ENCODE data around the gene NDUFS1. TPM values are rescaled to one million over a fixed set of nuclear protein-coding genes. Genes with fewer than 3 reads are reported as not detected.

Gene NDUFS1
- total RNA-seq, 2 experiments from 2014 or later, result 73.4 to 116 TPM

- intact Hi-C loops (cut with micrococcal nuclease; ENCODE audit: unreplicated experiment), result no loop called here
- TF ChIP-seq, protein P1, sequence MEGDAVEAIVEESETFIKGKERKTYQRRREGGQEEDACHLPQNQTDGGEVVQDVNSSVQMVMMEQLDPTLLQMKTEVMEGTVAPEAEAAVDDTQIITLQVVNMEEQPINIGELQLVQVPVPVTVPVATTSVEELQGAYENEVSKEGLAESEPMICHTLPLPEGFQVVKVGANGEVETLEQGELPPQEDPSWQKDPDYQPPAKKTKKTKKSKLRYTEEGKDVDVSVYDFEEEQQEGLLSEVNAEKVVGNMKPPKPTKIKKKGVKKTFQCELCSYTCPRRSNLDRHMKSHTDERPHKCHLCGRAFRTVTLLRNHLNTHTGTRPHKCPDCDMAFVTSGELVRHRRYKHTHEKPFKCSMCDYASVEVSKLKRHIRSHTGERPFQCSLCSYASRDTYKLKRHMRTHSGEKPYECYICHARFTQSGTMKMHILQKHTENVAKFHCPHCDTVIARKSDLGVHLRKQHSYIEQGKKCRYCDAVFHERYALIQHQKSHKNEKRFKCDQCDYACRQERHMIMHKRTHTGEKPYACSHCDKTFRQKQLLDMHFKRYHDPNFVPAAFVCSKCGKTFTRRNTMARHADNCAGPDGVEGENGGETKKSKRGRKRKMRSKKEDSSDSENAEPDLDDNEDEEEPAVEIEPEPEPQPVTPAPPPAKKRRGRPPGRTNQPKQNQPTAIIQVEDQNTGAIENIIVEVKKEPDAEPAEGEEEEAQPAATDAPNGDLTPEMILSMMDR (conservative IDR thresholded peaks at IDR 0.05; ENCODE audit: low read length), result no peak
- no peak for TF ChIP-seq EZH2phosphoT487 (IDR thresholded peaks at IDR 0.05; ENCODE audit: borderline replicate concordance, low read depth, low read length)
- Histone ChIP-seq H4K20me1 (ENCODE audit: insufficient read depth, low read length) (no peaks in the 10 kb centered on the region), H3K9me2 (ENCODE audit: insufficient read depth, low read length) (no peaks in the 10 kb centered on the region), H3K4me3 (ENCODE audit: low read depth, low read length, poor library complexity, severe bottlenecking) (no peak overlapping the region), H3K36me3 (ENCODE audit: insufficient read depth, low read length) (peaks cover 10% of the 10 kb centered on the region), H3K79me2 (ENCODE audit: insufficient read depth, low read depth, low read length) (peaks cover 49% of the 10 kb centered on the region), H3K4me2 (ENCODE audit: low read length) (no peak overlapping the region), H3K4me1 (ENCODE audit: insufficient read depth, low read length, poor library complexity, severe bottlenecking) (no peaks in the 10 kb centered on the region), H3K27ac (ENCODE audit: low read depth, low read length, poor library complexity, severe bottlenecking) (no peak overlapping the region), H2AFZ (ENCODE audit: low read length) (no peak overlapping the region), H3K9me3 (ENCODE audit: low read length) (no peaks in the 10 kb centered on the region)
- BruUV-seq (replicated peaks), result no TSS peak
- ChIA-PET POLR2A (interaction anchor here (0.8 to 0.9 kb wide), 2 partner anchors 12 to 16 kb away, joined by 4 read pairs; no protein-coding TSS in a partner anchor), CTCF (ENCODE audit: unreplicated experiment) (no interaction called here)
- DNase-seq (ENCODE audit: low spot score), result no peak
Observed at GRCh38 chr2:206071807-206072206, 87.4 kb downstream of the NDUFS1 start.

DNA sequence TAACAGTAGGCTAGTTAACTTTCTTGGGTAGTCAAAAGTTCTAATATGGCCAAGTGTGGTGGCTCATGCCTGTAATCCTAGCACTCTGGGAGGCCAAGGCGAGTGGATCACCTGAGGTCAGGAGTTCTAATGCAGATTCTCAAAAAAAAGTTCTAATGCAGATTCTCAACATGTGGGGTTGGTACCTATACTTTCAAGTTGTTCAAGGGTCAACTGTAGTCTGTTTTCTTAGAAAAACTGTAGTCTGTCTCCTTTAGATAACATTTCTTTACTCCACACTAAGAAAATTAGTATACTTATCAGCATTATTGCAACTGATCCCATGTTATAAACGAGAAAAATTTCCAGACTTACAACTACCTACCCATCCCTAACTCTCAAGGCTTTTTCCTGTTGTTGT is 89.8 kb downstream of the NDUFS1 start:
- intact Hi-C loops (cut with micrococcal nuclease; ENCODE audit: unreplicated experiment), result no loop called here
- DNase-seq (ENCODE audit: low spot score), result no peak
- no peak overlapping the region for H3K4me3 ChIP-seq (ENCODE audit: low read depth, low read length, poor library complexity, severe bottlenecking)
- H3K79me2 ChIP-seq (ENCODE audit: insufficient read depth, low read depth, low read length), result peaks cover 50% of the 10 kb centered on the region
- no peaks in the 10 kb centered on the region for H4K20me1 ChIP-seq (ENCODE audit: insufficient read depth, low read length)
- no peak overlapping the region for H2AFZ ChIP-seq (ENCODE audit: low read length)
- no peaks in the 10 kb centered on the region for H3K9me3 ChIP-seq (ENCODE audit: low read length)
- TF ChIP-seq, protein P1 (conservative IDR thresholded peaks at IDR 0.05; ENCODE audit: low read length), result no peak
- no peak for TF ChIP-seq EZH2phosphoT487 (IDR thresholded peaks at IDR 0.05; ENCODE audit: borderline replicate concordance, low read depth, low read length)
- no TSS peak for BruUV-seq (replicated peaks)
- H3K4me1 ChIP-seq (ENCODE audit: insufficient read depth, low read length, poor library complexity, severe bottlenecking), result no peaks in the 10 kb centered on the region
- no peak overlapping the region for H3K27ac ChIP-seq (ENCODE audit: low read depth, low read length, poor library complexity, severe bottlenecking)
- ChIA-PET POLR2A (interaction anchor here (0.9 kb wide), 1 partner anchor 9 kb away, joined by 3 read pairs; no protein-coding TSS in a partner anchor), CTCF (ENCODE audit: unreplicated experiment) (no interaction called here)
- no peak overlapping the region for H3K4me2 ChIP-seq (ENCODE audit: low read length)
- peaks cover 12% of the 10 kb centered on the region for H3K36me3 ChIP-seq (ENCODE audit: insufficient read depth, low read length)
- no peaks in the 10 kb centered on the region for H3K9me2 ChIP-seq (ENCODE audit: insufficient read depth, low read length)

DNA sequence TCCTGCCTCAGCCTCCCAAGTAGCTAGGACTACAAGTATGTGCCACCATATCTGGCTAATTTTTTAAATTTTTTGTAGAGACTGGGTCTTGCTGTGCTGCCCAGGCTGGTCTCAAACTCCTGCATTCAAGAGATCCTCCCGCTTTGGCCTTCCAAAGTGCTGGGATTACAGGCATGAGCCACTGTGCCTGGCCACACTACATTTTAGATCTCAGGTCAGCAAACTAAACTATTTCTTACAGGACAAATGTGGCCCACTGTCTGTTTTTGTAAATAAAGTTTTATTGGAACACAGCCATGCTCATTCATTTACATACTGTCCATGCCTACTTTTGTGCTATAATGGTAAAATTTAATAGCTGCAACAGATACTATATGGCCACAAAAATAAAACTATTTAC is 91.0 kb downstream of the NDUFS1 start:
- no peak overlapping the region for H2AFZ ChIP-seq (ENCODE audit: low read length)
- no peaks in the 10 kb centered on the region for H3K4me1 ChIP-seq (ENCODE audit: insufficient read depth, low read length, poor library complexity, severe bottlenecking)
- peaks cover 49% of the 10 kb centered on the region for H3K79me2 ChIP-seq (ENCODE audit: insufficient read depth, low read depth, low read length)
- CTCF ChIA-PET (ENCODE audit: unreplicated experiment), result no interaction called here
- peaks cover 11% of the 10 kb centered on the region for H3K36me3 ChIP-seq (ENCODE audit: insufficient read depth, low read length)
- H3K27ac ChIP-seq (ENCODE audit: low read depth, low read length, poor library complexity, severe bottlenecking), result no peak overlapping the region
- POLR2A ChIA-PET, result no interaction called here
- DNase-seq (ENCODE audit: low spot score), result no peak
- BruUV-seq (replicated peaks), result no TSS peak
- intact Hi-C loops (cut with micrococcal nuclease; ENCODE audit: unreplicated experiment), result no loop called here
- H3K9me3 ChIP-seq (ENCODE audit: low read length), result no peaks in the 10 kb centered on the region
- TF ChIP-seq, protein P1 (conservative IDR thresholded peaks at IDR 0.05; ENCODE audit: low read length), result no peak
- no peak for TF ChIP-seq EZH2phosphoT487 (IDR thresholded peaks at IDR 0.05; ENCODE audit: borderline replicate concordance, low read depth, low read length)
- no peaks in the 10 kb centered on the region; the same call in 1 of the 2 replicates for H4K20me1 ChIP-seq (ENCODE audit: insufficient read depth, low read length)
- H3K4me3 ChIP-seq (ENCODE audit: low read depth, low read length, poor library complexity, severe bottlenecking), result no peak overlapping the region
- no peak overlapping the region for H3K4me2 ChIP-seq (ENCODE audit: low read length)
- no peaks in the 10 kb centered on the region for H3K9me2 ChIP-seq (ENCODE audit: insufficient read depth, low read length)

Small RNAs within 50 kb of the gene (small RNA-seq; reads per million reads assigned to genes)
- gene RF00134, result not detected
- gene RF02271, result not detected
- gene SNORA41, result not detected
- gene SNORD51, result 0.16 reads per million

Other genes with a start within 250 kb of the NDUFS1 start
- gene INO80D, start 73.3 kb downstream of the NDUFS1 start, total RNA-seq (2014; rRNA removed; shearing (Covaris generic)), result 8.2 and 14.2 TPM in 2 replicates
- 21.4 and 21.6 TPM in 2 replicates for gene INO80D, start 73.3 kb downstream of the NDUFS1 start, total RNA-seq (2022)
- gene EEF1B2, start 451 bp upstream of the NDUFS1 start, total RNA-seq (2014; rRNA removed; shearing (Covaris generic)), result 883 and 1,168 TPM in 2 replicates
- 1,062 and 1,084 TPM in 2 replicates for gene EEF1B2, start 451 bp upstream of the NDUFS1 start, total RNA-seq (2022)
- gene ZDBF2, start 115.2 kb upstream of the NDUFS1 start, total RNA-seq (2014; rRNA removed; shearing (Covaris generic)), result 13.9 and 14.0 TPM in 2 replicates
- 37.0 and 44.3 TPM in 2 replicates for gene ZDBF2, start 115.2 kb upstream of the NDUFS1 start, total RNA-seq (2022)